SK-N-SH (cell line): ENCODE data around the gene DOCK4. TPM values are rescaled to one million over a fixed set of nuclear protein-coding genes. Genes with fewer than 3 reads are reported as not detected.

Experiments used
- CTCF ChIA-PET: fragments of 300-600, 350-600 bp; formaldehyde crosslinking; extraction: SDS; loops from one replicate; lab custom pipeline; 2021; lab: Yijun Ruan, JAX
- POLR2A ChIA-PET: fragments of 350-600 bp; sonication (Branson Sonifier 250); formaldehyde crosslinking; extraction: SDS; loops from one replicate; lab custom pipeline; 2020; ENCODE audit warnings: antibody characterized with exemption, inconsistent platforms; lab: Yijun Ruan, JAX
- DNase-seq: peaks from one replicate; pipeline ENCODE4 v3.0.0; 2012
- H2AFZ ChIP-seq: fragments of 200-600 bp; sonication (generic); 2 replicates; pipeline ENCODE4 v1.8.1; 2016; ENCODE audit warnings: antibody characterized with exemption, mild to moderate bottlenecking, low read depth
- H3F3A ChIP-seq: fragments of 200-600 bp; sonication (generic); replicated peaks from 2 replicates; pipeline ENCODE3; 2016; ENCODE audit warnings: antibody characterized with exemption, mild to moderate bottlenecking; ENCODE audit not compliant: insufficient read depth
- H3K27ac ChIP-seq, 2 experiments: fragments of 200-500 bp in 1 of 2; fragments of 200-600 bp in 1 of 2; sonication (Bioruptor generic) in 1 of 2; sonication (generic), shearing (Covaris generic) in 1 of 2; 2 replicates each; pipeline versions ENCODE4 v1.5.1 to v1.6.1; 2014 to 2016; ENCODE audit warnings: low read depth in 2 of 2, inconsistent platforms in 1 of 2, low read length in 1 of 2, mild to moderate bottlenecking in 1 of 2, mixed read lengths in 1 of 2
- H3K27me3 ChIP-seq: fragments of 200-600 bp; sonication (generic), shearing (Covaris generic); 2 replicates; pipeline ENCODE4 v1.6.1; 2016; ENCODE audit warnings: mixed run types; ENCODE audit not compliant: insufficient read depth
- H3K36me3 ChIP-seq, 2 experiments: fragments of 200-500 bp in 1 of 2; fragments of 200-600 bp in 1 of 2; sonication (Bioruptor generic) in 1 of 2; sonication (generic) in 1 of 2; replicated peaks in 1 of 2; 2 replicates each; pipeline versions ENCODE3 to v1.5.1; 2014 to 2016; ENCODE audit warnings: low read length in 1 of 2, mild to moderate bottlenecking in 1 of 2; ENCODE audit not compliant: insufficient read depth in 2 of 2, control insufficient read depth in 1 of 2
- H3K4me1 ChIP-seq, 2 experiments: fragments of 200-500 bp in 1 of 2; fragments of 200-600 bp in 1 of 2; sonication (Bioruptor generic) in 1 of 2; sonication (generic), shearing (Covaris generic) in 1 of 2; 2 replicates each; pipeline versions ENCODE4 v1.5.1 to v1.6.1; 2014 to 2016; ENCODE audit warnings: low read depth in 1 of 2, low read length in 1 of 2, mixed run types in 1 of 2; ENCODE audit not compliant: insufficient read depth in 2 of 2, control insufficient read depth in 1 of 2
- H3K4me2 ChIP-seq: fragments of 200-600 bp; sonication (generic), shearing (Covaris generic); 2 replicates; pipeline ENCODE4 v1.6.1; 2017; ENCODE audit warnings: mixed run types
- H3K4me3 ChIP-seq, 2 experiments: fragments of 200-500 bp in 1 of 2; fragments of 200-600 bp in 1 of 2; sonication (Bioruptor generic) in 1 of 2; sonication (generic), shearing (Covaris generic) in 1 of 2; 2 replicates each; pipeline versions ENCODE4 v1.5.1 to v1.8.1; 2014 to 2016; ENCODE audit warnings: low read depth in 2 of 2, inconsistent platforms in 1 of 2, low read length in 1 of 2, mild to moderate bottlenecking in 1 of 2, mixed read lengths in 1 of 2, moderate library complexity in 1 of 2
- H3K79me2 ChIP-seq: fragments of 200-600 bp; sonication (generic); 2 replicates; pipeline ENCODE4 v1.8.1; 2017; ENCODE audit warnings: mild to moderate bottlenecking; ENCODE audit not compliant: insufficient read depth
- H3K9ac ChIP-seq: fragments of 200-600 bp; sonication (generic); 2 replicates; pipeline ENCODE4 v1.6.1; 2017; ENCODE audit warnings: mixed run types
- H3K9me2 ChIP-seq: fragments of 200-600 bp; sonication (generic); 2 replicates; pipeline ENCODE4 v1.6.1; 2017; ENCODE audit warnings: mixed run types
- H3K9me3 ChIP-seq: fragments of 200-600 bp; sonication (generic); 2 replicates; pipeline ENCODE4 v1.6.1; 2017; ENCODE audit warnings: mixed run types, mild to moderate bottlenecking, moderate library complexity
- H4K20me1 ChIP-seq: fragments of 200-600 bp; sonication (generic); 2 replicates; pipeline ENCODE4 v1.6.1; 2017; ENCODE audit warnings: mild to moderate bottlenecking, mixed run types; ENCODE audit not compliant: insufficient read depth
- CTCF ChIP-seq: fragments of 200-600 bp; sonication (generic); IDR thresholded peaks from 2 replicates; pipeline ENCODE4 v1.6.1; 2017; ENCODE audit warnings: antibody characterized with exemption, mild to moderate bottlenecking, moderate library complexity
- EP300 ChIP-seq, 2 experiments: IDR thresholded peaks; 2 replicates each; pipeline versions ENCODE4 v1.4.0 to v1.6.1; 2012; ENCODE audit warnings: borderline replicate concordance in 1 of 2, low read depth in 1 of 2, low read length in 1 of 2
- EZH2phosphoT487 ChIP-seq: fragments of 200-600 bp; sonication (generic); IDR thresholded peaks from 2 replicates; pipeline ENCODE4 v1.6.1; 2017; ENCODE audit warnings: low read depth, mixed run types, mild to moderate bottlenecking, antibody characterized with exemption, moderate library complexity, borderline replicate concordance
- GATA2 ChIP-seq: sonication (generic); formaldehyde crosslinking; IDR thresholded peaks from 2 replicates; pipeline ENCODE4 v1.5.0; 2020; ENCODE audit warnings: mild to moderate bottlenecking, missing genetic modification reagents
- MAX ChIP-seq: IDR thresholded peaks from 2 replicates; pipeline ENCODE4 v1.4.0; 2012; ENCODE audit warnings: low read depth
- MEF2A ChIP-seq: IDR thresholded peaks from 2 replicates; pipeline ENCODE4 v1.4.0; 2012; ENCODE audit warnings: low read depth, borderline replicate concordance
- MXI1 ChIP-seq: IDR thresholded peaks from 2 replicates; pipeline ENCODE4 v1.6.1; 2012; ENCODE audit warnings: mild to moderate bottlenecking, low read depth, low read length, improper control_type of control experiment
- POLR2AphosphoS5 ChIP-seq: IDR thresholded peaks from 2 replicates; pipeline ENCODE4 v1.6.1; 2012; ENCODE audit warnings: low read depth, low read length
- RCOR1 ChIP-seq: fragments of 150-350 bp; IDR thresholded peaks from 2 replicates; pipeline ENCODE4 v1.6.1; 2017; ENCODE audit warnings: antibody characterized with exemption, low read length
- RFX5 ChIP-seq: IDR thresholded peaks from 2 replicates; pipeline ENCODE4 v1.6.1; 2012; ENCODE audit warnings: mild to moderate bottlenecking, improper control_type of control experiment, low read length
- RXRA ChIP-seq: IDR thresholded peaks from 2 replicates; pipeline ENCODE4 v1.4.0; 2012; ENCODE audit warnings: low read depth, mild to moderate bottlenecking, borderline replicate concordance
- SMC3 ChIP-seq: IDR thresholded peaks from 2 replicates; pipeline ENCODE4 v1.6.1; 2012; ENCODE audit warnings: low read depth, low read length, improper control_type of control experiment
- TAF1 ChIP-seq: IDR thresholded peaks from 2 replicates; pipeline ENCODE4 v1.6.1; 2012; ENCODE audit warnings: low read depth, mild to moderate bottlenecking, low read length, moderate library complexity, borderline replicate concordance
- USF1 ChIP-seq: IDR thresholded peaks from 2 replicates; pipeline ENCODE4 v1.4.0; 2012; ENCODE audit warnings: low read depth, borderline replicate concordance
- USF2 ChIP-seq: fragments of 150-350 bp; IDR thresholded peaks from 2 replicates; pipeline ENCODE4 v1.6.1; 2017; ENCODE audit warnings: antibody characterized with exemption, low read length, low read depth, borderline replicate concordance
- YY1 ChIP-seq: IDR thresholded peaks from 2 replicates; pipeline ENCODE4 v1.4.0; 2012; ENCODE audit warnings: low read depth, mild to moderate bottlenecking
- ZBTB33 ChIP-seq: IDR thresholded peaks from 2 replicates; pipeline ENCODE4 v1.4.0; 2012; ENCODE audit warnings: low read depth, borderline replicate concordance
- WGBS: methylation state at CpG from one replicate; pipeline ENCODE4 v1.1.6; 2017; ENCODE audit warnings: low lambda C conversion rate; 5-methylcytosine and 5-hydroxymethylcytosine counted together
- polyA plus RNA-seq, 3 experiments: library from polyadenylated mRNA; depleted of rRNA; stranded (reverse); fragments of >200 nt; gene quantifications; 2 replicates each; pipeline ENCODE4 v1.2.3, GENCODE V29; 2012

Gene DOCK4
- polyA plus RNA-seq, 1 of the 3 experiments (the other 2 are of a cell fraction): 8.5 TPM

GRCh38 chr7:112236597-112236996, 30.4 kb upstream of the DOCK4 start (continued):
- TF ChIP-seq ZBTB33 (no peak), USF2 (no peak), TAF1 (no peak), EP300 (IDR thresholded peaks at IDR 0.05; ENCODE audit: borderline replicate concordance in 1 of 2, low read depth in 1 of 2, low read length in 1 of 2) (no peak)

- no peak overlapping the region for H3K27ac ChIP-seq
- no peak overlapping the region for H3K9ac ChIP-seq
- peaks cover 19% of the 10 kb centered on the region for H3K79me2 ChIP-seq
- peaks cover 0 to 5% of the 10 kb centered on the region in 2 experiments for H3K36me3 ChIP-seq
- no peak for DNase-seq
- TF ChIP-seq SMC3 (no peak), POLR2AphosphoS5 (no peak), GATA2 (CRISPR knock-in tag) (no peak), YY1 (no peak), USF1 (no peak)
- no peaks in the 10 kb centered on the region for H4K20me1 ChIP-seq
- H3F3A ChIP-seq: no peaks in the 10 kb centered on the region
- no peak overlapping the region for H3K4me3 ChIP-seq
- H3K27me3 ChIP-seq: no peaks in the 10 kb centered on the region
- H3K4me1 ChIP-seq: peaks cover 0 to 2% of the 10 kb centered on the region in 2 experiments; a peak in 2 of 4 replicates
- no peaks in the 10 kb centered on the region for H3K9me3 ChIP-seq
- POLR2A ChIA-PET: no interaction called here
- CTCF ChIA-PET: no interaction called here
- no peak overlapping the region for H2AFZ ChIP-seq
- H3K4me2 ChIP-seq: no peak overlapping the region
- H3K9me2 ChIP-seq: no peaks in the 10 kb centered on the region
- WGBS: 90% methylated on average over 1 of the region's 1 CpG
These were observed 27.9 kb upstream of the DOCK4 start for GRCh38 chr7:112234147-112234546.

- H4K20me1 ChIP-seq: no peaks in the 10 kb centered on the region
- peaks cover 0 to 5% of the 10 kb centered on the region in 2 experiments for H3K36me3 ChIP-seq
- no peak overlapping the region for H3K4me2 ChIP-seq
- H3K27ac ChIP-seq: no peak overlapping the region
- peaks cover 0 to 2% of the 10 kb centered on the region in 2 experiments; a peak in 2 of 4 replicates for H3K4me1 ChIP-seq
- H2AFZ ChIP-seq: no peak overlapping the region
- H3F3A ChIP-seq: no peaks in the 10 kb centered on the region
- H3K4me3 ChIP-seq: no peak overlapping the region
- H3K79me2 ChIP-seq: peaks cover 19% of the 10 kb centered on the region
- no peaks in the 10 kb centered on the region for H3K27me3 ChIP-seq
- H3K9ac ChIP-seq: no peak overlapping the region
- POLR2A ChIA-PET: no interaction called here
- WGBS: 95% methylated on average over 3 of the region's 3 CpGs
- H3K9me3 ChIP-seq: no peaks in the 10 kb centered on the region
- CTCF ChIA-PET: no interaction called here
- DNase-seq: no peak
- no peaks in the 10 kb centered on the region for H3K9me2 ChIP-seq
- TF ChIP-seq GATA2 (CRISPR knock-in tag): no peak
- no peak for TF ChIP-seq MEF2A
- TF ChIP-seq RXRA: no peak
- no peak for TF ChIP-seq MXI1
- TF ChIP-seq CTCF: no peak
- TF ChIP-seq RFX5: no peak
- no peak for TF ChIP-seq RCOR1
- no peak for TF ChIP-seq EZH2phosphoT487
- TF ChIP-seq TAF1: no peak
- no peak for TF ChIP-seq MAX
- TF ChIP-seq YY1: no peak
These were observed 27.0 kb upstream of the DOCK4 start for GRCh38 chr7:112233048-112233697.
